ENCODE data around the gene HDAC11.

DNA sequence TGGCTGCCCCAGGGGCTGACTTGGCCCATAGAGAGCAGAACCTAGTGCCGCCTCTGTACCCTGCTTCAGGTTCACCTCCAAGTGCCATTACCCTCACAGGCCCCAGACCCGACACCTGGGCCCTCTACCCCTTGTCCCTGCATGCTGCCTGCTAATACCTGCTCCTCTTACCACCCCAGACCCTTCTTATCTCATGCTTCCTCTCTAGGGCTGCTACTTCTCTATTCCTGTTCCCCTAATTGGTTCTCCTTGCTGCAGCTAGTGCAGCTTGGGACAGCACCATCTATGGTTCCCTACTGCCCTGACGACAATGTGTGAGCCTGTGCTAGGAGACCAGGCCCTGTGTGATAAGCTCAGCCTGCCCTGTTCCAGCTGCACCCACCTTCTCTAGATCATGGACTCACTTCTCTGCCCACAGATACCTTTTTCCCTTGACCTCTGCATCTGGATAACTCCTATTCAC is 15.3 kb downstream of the HDAC11 start:
- TF ChIP-seq, protein P1, sequence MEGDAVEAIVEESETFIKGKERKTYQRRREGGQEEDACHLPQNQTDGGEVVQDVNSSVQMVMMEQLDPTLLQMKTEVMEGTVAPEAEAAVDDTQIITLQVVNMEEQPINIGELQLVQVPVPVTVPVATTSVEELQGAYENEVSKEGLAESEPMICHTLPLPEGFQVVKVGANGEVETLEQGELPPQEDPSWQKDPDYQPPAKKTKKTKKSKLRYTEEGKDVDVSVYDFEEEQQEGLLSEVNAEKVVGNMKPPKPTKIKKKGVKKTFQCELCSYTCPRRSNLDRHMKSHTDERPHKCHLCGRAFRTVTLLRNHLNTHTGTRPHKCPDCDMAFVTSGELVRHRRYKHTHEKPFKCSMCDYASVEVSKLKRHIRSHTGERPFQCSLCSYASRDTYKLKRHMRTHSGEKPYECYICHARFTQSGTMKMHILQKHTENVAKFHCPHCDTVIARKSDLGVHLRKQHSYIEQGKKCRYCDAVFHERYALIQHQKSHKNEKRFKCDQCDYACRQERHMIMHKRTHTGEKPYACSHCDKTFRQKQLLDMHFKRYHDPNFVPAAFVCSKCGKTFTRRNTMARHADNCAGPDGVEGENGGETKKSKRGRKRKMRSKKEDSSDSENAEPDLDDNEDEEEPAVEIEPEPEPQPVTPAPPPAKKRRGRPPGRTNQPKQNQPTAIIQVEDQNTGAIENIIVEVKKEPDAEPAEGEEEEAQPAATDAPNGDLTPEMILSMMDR (IDR thresholded peaks at IDR 0.05 in 8 of 11, conservative IDR thresholded peaks at IDR 0.05 in 3 of 11): no peak
- TF ChIP-seq POLR2A (IDR thresholded peaks at IDR 0.05) (no peak), POLR2AphosphoS5 (IDR thresholded peaks at IDR 0.05) (no peak)
